HepG2 (cell line): ENCODE data around the gene ANKMY2. TPM values are rescaled to one million over a fixed set of nuclear protein-coding genes. Genes with fewer than 3 reads are reported as not detected.

Experiments used
- KAT8 ChIP-seq: IDR thresholded peaks from 2 replicates; pipeline ENCODE4 v1.6.1; 2016; ENCODE audit warnings: missing genetic modification reagents, missing compliant biosample characterization
- MBNL3 ChIP-seq: fragments of 250-450 bp; sonication (Bioruptor Pico); conservative IDR thresholded peaks from 2 replicates; pipeline ENCODE4 v1.8.0; 2022; ENCODE audit warnings: mild to moderate bottlenecking, inconsistent platforms
- MEF2D ChIP-seq: sonication (generic); formaldehyde crosslinking; IDR thresholded peaks from 2 replicates; pipeline ENCODE4 v1.5.1; 2020; ENCODE audit warnings: mild to moderate bottlenecking, missing genetic modification reagents
- NFATC3 ChIP-seq: sonication (generic); formaldehyde crosslinking; IDR thresholded peaks from 2 replicates; pipeline ENCODE4 v1.5.1; 2020; ENCODE audit warnings: mild to moderate bottlenecking, missing genetic modification reagents
- ZHX1 ChIP-seq: sonication (generic); formaldehyde crosslinking; IDR thresholded peaks from 2 replicates; pipeline ENCODE4 v1.8.1; 2022; ENCODE audit warnings: low read depth, mild to moderate bottlenecking, missing genetic modification reagents
- ZIK1 ChIP-seq: sonication (generic); formaldehyde crosslinking; IDR thresholded peaks from 2 replicates; pipeline ENCODE4 v1.5.0; 2020; ENCODE audit warnings: mild to moderate bottlenecking, low read depth, missing genetic modification reagents, borderline replicate concordance
- ZNF142 ChIP-seq: sonication (generic); formaldehyde crosslinking; IDR thresholded peaks from 2 replicates; pipeline ENCODE4 v1.4.0; 2020; ENCODE audit warnings: missing genetic modification reagents
- ZNF329 ChIP-seq: sonication (generic); formaldehyde crosslinking; IDR thresholded peaks from 2 replicates; pipeline ENCODE4 v1.9.0; 2021; ENCODE audit warnings: low read depth, mild to moderate bottlenecking, missing genetic modification reagents
- ZNF776 ChIP-seq: sonication (generic); formaldehyde crosslinking; IDR thresholded peaks from 2 replicates; pipeline ENCODE4 v1.4.0; 2020; ENCODE audit warnings: mild to moderate bottlenecking, missing genetic modification reagents
- ZNF878 ChIP-seq: sonication (generic); formaldehyde crosslinking; IDR thresholded peaks from 2 replicates; pipeline ENCODE4 v1.8.1; 2023; ENCODE audit warnings: mild to moderate bottlenecking, missing genetic modification reagents, moderate library complexity
- ZSCAN9 ChIP-seq: IDR thresholded peaks from 2 replicates; pipeline ENCODE4 v1.6.1; 2016; ENCODE audit warnings: borderline replicate concordance
- polyA plus RNA-seq, 8 experiments: library from polyadenylated mRNA; depleted of rRNA in 3 of 8; stranded (reverse) in 7 of 8; unstranded in 1 of 8; fragments of >200 nt; fragmentation: Illumina TruSeq in 4 of 8; extraction: Trizol in 4 of 8; gene quantifications; 2 replicates each; pipeline versions ENCODE4 v1.2.1 to v1.2.3, GENCODE V29; 2011 to 2016; ENCODE audit warnings: low read depth in 4 of 8, missing spikeins in 1 of 8, mixed read lengths in 1 of 8; ENCODE audit not compliant: insufficient read depth in 1 of 8
- total RNA-seq, 5 experiments: library from RNA; depleted of rRNA; stranded (reverse); fragments of >200 nt; fragmentation: Illumina TruSeq; extraction: Trizol; gene quantifications; 2 replicates each; pipeline ENCODE4 v1.2.3, GENCODE V29; 2016; ENCODE audit warnings: low read depth in 1 of 5

Gene ANKMY2
- total and polyA plus RNA-seq, 2 of the 13 experiments (the other 11 are each of a cell fraction or from before 2014, with no cell fraction given): 12.2 to 21.6 TPM

DNA sequence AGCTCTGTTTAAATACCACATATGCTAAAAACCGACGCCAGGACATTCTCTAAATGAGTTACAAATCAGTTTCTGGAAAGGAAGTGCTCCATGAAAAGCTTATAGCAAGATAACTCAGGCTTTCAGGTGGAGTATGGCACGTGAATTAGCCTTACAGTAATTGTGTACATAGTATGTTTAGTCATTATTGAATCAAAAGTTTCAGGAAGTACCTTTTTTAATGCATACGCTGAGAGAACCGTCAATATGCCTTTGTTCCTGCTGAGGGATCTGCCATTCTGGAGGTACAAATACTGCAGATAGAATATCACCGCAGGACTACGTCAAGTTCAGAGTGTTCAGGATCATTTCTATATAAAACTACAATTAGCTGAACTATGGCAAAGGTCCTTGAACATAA lies 45.7 kb downstream of the ANKMY2 start (continued):
- TF ChIP-seq ZIK1 (CRISPR knock-in tag): no peak
- no peak for TF ChIP-seq ZNF878 (CRISPR knock-in tag)
- no peak for TF ChIP-seq MEF2D (CRISPR knock-in tag)
- no peak for TF ChIP-seq ZNF329 (CRISPR knock-in tag)
- no peak for TF ChIP-seq NFATC3 (CRISPR knock-in tag)
- no peak for TF ChIP-seq KAT8 (CRISPR knock-in tag)
- no peak for TF ChIP-seq ZHX1 (CRISPR knock-in tag)
- TF ChIP-seq ZNF776 (CRISPR knock-in tag): no peak
- no peak for TF ChIP-seq ZSCAN9 (CRISPR knock-in tag)
- TF ChIP-seq ZNF142 (CRISPR knock-in tag): no peak
- TF ChIP-seq MBNL3: no peak
- TF ChIP-seq, all 625 proteins: peak for 0
